Measurements from ENCODE around the gene DIAPH3.

DNA sequence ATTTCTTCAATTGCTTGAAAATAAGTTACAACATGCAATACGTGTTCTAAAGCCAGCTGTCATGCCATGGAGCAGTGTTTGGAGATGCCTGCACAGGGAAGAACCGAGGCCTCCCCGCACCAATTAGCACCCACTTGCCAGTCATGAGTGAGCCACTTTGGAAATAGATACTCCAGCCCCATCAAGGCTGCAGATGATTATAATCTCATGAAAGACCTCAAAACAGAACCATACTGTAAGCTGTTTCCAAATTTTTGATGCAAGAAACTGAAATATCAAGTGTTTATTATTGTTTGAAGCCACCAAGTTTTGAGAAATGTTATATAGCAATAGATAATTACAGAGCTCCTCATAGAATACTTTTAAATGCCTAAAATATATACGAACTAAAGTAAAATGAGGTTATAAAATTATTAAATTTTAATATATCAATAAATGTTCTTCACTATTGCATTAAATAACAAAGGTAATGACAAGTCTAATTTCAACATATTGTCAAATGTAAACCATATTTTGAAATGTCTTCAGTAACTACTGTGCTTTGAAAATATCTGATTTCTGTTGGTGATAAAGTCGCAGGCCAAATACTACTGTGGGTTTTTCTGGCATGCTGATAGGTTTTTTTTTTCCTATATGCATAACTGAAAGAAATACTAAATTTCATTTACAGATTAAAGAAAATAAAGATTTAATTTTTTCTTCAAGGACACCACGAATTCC is 43.0 kb downstream of the DIAPH3 start:
- TF ChIP-seq POLR2A (IDR thresholded peaks at IDR 0.05; ENCODE audit: low read depth, low read length) (no peak), MAFK (IDR thresholded peaks at IDR 0.05; ENCODE audit: low read depth, low read length) (no peak), CEBPB (IDR thresholded peaks at IDR 0.05; ENCODE audit: low read depth, low read length) (no peak), RAD21 (IDR thresholded peaks at IDR 0.05; ENCODE audit: low read length) (no peak), RFX5 (IDR thresholded peaks at IDR 0.05; ENCODE audit: low read depth, low read length) (no peak), MXI1 (IDR thresholded peaks at IDR 0.05; ENCODE audit: borderline replicate concordance, low read depth, low read length) (no peak), FOS (IDR thresholded peaks at IDR 0.05; ENCODE audit: low read depth, low read length) (no peak), SMC3 (IDR thresholded peaks at IDR 0.05; ENCODE audit: low read depth, low read length) (no peak), CHD1 (IDR thresholded peaks at IDR 0.05; ENCODE audit: low read depth, low read length) (no peak), NFE2L2 (IDR thresholded peaks at IDR 0.05; ENCODE audit: low read depth, low read length) (no peak), RCOR1 (IDR thresholded peaks at IDR 0.05; ENCODE audit: insufficient replicate concordance, low read length) (no peak)
- TF ChIP-seq, protein P1, sequence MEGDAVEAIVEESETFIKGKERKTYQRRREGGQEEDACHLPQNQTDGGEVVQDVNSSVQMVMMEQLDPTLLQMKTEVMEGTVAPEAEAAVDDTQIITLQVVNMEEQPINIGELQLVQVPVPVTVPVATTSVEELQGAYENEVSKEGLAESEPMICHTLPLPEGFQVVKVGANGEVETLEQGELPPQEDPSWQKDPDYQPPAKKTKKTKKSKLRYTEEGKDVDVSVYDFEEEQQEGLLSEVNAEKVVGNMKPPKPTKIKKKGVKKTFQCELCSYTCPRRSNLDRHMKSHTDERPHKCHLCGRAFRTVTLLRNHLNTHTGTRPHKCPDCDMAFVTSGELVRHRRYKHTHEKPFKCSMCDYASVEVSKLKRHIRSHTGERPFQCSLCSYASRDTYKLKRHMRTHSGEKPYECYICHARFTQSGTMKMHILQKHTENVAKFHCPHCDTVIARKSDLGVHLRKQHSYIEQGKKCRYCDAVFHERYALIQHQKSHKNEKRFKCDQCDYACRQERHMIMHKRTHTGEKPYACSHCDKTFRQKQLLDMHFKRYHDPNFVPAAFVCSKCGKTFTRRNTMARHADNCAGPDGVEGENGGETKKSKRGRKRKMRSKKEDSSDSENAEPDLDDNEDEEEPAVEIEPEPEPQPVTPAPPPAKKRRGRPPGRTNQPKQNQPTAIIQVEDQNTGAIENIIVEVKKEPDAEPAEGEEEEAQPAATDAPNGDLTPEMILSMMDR (conservative IDR thresholded peaks at IDR 0.05; ENCODE audit: low read depth, low read length), result no peak
- TF ChIP-seq, protein P2, sequence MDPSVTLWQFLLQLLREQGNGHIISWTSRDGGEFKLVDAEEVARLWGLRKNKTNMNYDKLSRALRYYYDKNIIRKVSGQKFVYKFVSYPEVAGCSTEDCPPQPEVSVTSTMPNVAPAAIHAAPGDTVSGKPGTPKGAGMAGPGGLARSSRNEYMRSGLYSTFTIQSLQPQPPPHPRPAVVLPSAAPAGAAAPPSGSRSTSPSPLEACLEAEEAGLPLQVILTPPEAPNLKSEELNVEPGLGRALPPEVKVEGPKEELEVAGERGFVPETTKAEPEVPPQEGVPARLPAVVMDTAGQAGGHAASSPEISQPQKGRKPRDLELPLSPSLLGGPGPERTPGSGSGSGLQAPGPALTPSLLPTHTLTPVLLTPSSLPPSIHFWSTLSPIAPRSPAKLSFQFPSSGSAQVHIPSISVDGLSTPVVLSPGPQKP (IDR thresholded peaks at IDR 0.05; ENCODE audit: borderline replicate concordance, low read depth, low read length), result no peak
- TF ChIP-seq, protein P3, sequence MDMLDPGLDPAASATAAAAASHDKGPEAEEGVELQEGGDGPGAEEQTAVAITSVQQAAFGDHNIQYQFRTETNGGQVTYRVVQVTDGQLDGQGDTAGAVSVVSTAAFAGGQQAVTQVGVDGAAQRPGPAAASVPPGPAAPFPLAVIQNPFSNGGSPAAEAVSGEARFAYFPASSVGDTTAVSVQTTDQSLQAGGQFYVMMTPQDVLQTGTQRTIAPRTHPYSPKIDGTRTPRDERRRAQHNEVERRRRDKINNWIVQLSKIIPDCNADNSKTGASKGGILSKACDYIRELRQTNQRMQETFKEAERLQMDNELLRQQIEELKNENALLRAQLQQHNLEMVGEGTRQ (IDR thresholded peaks at IDR 0.05; ENCODE audit: low read depth, low read length), result no peak
